Mucosa of descending colon (tissue), 3 donors: ENCODE measurements around the gene CTSZ. TPM values are rescaled to one million over a fixed set of nuclear protein-coding genes. Genes with fewer than 3 reads are reported as not detected.
A peak's percentile ranks its signal among the peaks of the same experiment; 100 is the strongest.

Experiments
- ATAC-seq: fragments of 200-7000 bp; cut with Tn5 transposase; one replicate; pipeline ENCODE4 v1.9.1; 2020; ENCODE audit warnings: mild to moderate bottlenecking, moderate library complexity
- DNase-seq, 3 donors: peaks; one replicate each; pipeline ENCODE4 v3.0.0-alpha.2; 2020
- H3K36me3 ChIP-seq: fragments of 200-600 bp; one replicate; pipeline ENCODE4 v1.8.0; 2021; ENCODE audit warnings: low read depth, mild to moderate bottlenecking
- H3K4me1 ChIP-seq: fragments of 200-600 bp; one replicate; pipeline ENCODE4 v1.8.0; 2021; ENCODE audit warnings: low read depth, mild to moderate bottlenecking
- H3K4me3 ChIP-seq: fragments of 200-600 bp; one replicate; pipeline ENCODE4 v1.8.0; 2021; ENCODE audit warnings: mild to moderate bottlenecking
- H3K9me3 ChIP-seq: fragments of 200-600 bp; one replicate; pipeline ENCODE4 v1.8.0; 2021; ENCODE audit warnings: mild to moderate bottlenecking
- intact Hi-C, 2 donors: fragments of 100-400 bp; cut with DNase I in 1 of 2; cut with micrococcal nuclease in 1 of 2; formaldehyde crosslinking; loops; one replicate each; pipeline versions ENCODE4 v1.11.0 to v1.11.1; 2022; cut with DNase I, micrococcal nuclease
- long read RNA-seq, 2 donors: library from polyadenylated mRNA; unstranded; transcript quantifications; one replicate each; pipeline ENCODE4 v2.0.0, GENCODE V29; 2019 to 2021
- total RNA-seq, 3 donors: library from RNA; stranded (reverse); fragmentation: NEBNext Ultra II Directional in 2 of 3; extraction: Animal tissue kit (Norgen Biotek cat#: 25700) in 2 of 3; gene quantifications; one replicate each; pipeline versions ENCODE4 v1.2.1 to v1.2.4, GENCODE V29; 2021 to 2023
- TF ChIP-seq, protein P1 (sequence below): fragments of 200-600 bp; IDR thresholded peaks from one replicate; pipeline ENCODE4 v1.8.0; 2022; ENCODE audit warnings: antibody characterized with exemption, mild to moderate bottlenecking
- donor health status: DM: no; HTN: no; CAD: no; lungs with moderate emphysema.
- donor health status: DM: no; HTN: no; CAD: no.
- donor health status: DM: no; HTN: yes; CAD: no.

Gene CTSZ
- 100 to 1,000 TPM; 269 to 272 (median 271) TPM for total RNA-seq
- long read RNA-seq, donor 1, partial matches to known transcripts, result 1 of 11 reads
- long read RNA-seq, donor 1, other reads (novel, unspliced or antisense), result 8 of 11 reads
- long read RNA-seq, donor 2, result 0 reads

- TF ChIP-seq, protein P1, sequence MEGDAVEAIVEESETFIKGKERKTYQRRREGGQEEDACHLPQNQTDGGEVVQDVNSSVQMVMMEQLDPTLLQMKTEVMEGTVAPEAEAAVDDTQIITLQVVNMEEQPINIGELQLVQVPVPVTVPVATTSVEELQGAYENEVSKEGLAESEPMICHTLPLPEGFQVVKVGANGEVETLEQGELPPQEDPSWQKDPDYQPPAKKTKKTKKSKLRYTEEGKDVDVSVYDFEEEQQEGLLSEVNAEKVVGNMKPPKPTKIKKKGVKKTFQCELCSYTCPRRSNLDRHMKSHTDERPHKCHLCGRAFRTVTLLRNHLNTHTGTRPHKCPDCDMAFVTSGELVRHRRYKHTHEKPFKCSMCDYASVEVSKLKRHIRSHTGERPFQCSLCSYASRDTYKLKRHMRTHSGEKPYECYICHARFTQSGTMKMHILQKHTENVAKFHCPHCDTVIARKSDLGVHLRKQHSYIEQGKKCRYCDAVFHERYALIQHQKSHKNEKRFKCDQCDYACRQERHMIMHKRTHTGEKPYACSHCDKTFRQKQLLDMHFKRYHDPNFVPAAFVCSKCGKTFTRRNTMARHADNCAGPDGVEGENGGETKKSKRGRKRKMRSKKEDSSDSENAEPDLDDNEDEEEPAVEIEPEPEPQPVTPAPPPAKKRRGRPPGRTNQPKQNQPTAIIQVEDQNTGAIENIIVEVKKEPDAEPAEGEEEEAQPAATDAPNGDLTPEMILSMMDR, result no peak
- Histone ChIP-seq H3K36me3 (no peaks in the 10 kb centered on the region), H3K9me3 (no peaks in the 10 kb centered on the region), H3K4me1 (peaks cover 32% of the 10 kb centered on the region), H3K4me3 (peak within 1 kb of the TSS; percentile 59)
- ATAC-seq, result peak; percentile 81
- intact Hi-C loops, result no loop called here
- peak; percentile 87 to 89 (median 89) for DNase-seq
Observed at GRCh38 chr20:59006864-59007664, at the start of gene CTSZ. Gene CTSZ, minus strand, starts transcription at chr20:59007254. Its CDS starts 126 bp downstream, at chr20:59007128.

DNA sequence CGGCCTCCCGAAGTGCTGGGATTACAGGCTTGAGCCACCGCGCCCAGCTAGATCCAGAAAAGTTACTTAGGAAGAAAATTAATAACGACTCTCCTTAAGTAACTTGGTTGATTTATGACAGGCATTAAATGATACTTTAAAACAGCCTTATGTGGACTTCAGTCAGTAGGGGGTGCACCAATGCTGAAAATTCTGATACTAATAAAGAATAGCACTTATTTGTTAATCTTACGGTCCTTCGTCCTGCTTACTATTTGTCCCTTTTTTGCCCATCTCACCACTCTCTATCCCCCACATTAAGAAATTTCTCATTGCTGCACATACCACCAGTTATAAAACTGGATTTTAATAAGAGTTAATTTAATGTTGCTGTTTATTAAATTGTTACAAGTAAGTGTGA, 48.2 kb upstream of the CTSZ start:
- H3K9me3 ChIP-seq, result no peaks in the 10 kb centered on the region
- ATAC-seq, result no peak

DNA sequence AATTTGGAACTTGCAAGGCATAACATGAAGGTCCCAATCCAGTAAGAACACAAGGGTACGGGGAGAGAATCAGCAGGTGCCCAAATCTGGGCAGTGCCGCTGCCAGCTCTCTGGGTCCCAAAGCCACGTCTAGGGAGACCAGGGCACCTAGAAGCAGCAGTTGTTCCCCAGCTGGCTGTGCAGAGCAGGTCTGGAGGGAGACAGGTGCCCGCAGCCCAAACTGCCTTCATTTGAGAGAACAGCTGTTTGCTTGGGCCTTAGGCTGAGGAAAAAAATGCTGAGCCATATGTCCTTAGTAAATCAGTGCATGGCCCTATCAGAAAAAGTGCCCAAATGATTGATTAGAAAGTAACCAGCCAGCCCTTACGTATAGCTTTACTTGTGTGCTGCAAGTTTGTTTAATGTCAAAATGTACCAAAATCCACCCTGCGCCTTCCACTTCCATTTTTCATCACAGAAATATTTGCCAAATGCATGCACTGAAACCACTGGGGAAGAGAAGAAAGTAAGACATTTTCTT, 44.7 kb upstream of the CTSZ start:
- intact Hi-C loops, result no loop called here
- H3K36me3 ChIP-seq, result no peaks in the 10 kb centered on the region
- TF ChIP-seq, protein P1, result no peak

More for the DNA sequence above, 48.2 kb upstream of the CTSZ start:
- intact Hi-C loops, result no loop called here
- Histone ChIP-seq H3K4me3 (no peak overlapping the region), H3K4me1 (no peaks in the 10 kb centered on the region), H3K36me3 (no peaks in the 10 kb centered on the region)
- peak in 1 of 3 donors; percentile 37 for DNase-seq
- TF ChIP-seq, protein P1, result no peak

DNA sequence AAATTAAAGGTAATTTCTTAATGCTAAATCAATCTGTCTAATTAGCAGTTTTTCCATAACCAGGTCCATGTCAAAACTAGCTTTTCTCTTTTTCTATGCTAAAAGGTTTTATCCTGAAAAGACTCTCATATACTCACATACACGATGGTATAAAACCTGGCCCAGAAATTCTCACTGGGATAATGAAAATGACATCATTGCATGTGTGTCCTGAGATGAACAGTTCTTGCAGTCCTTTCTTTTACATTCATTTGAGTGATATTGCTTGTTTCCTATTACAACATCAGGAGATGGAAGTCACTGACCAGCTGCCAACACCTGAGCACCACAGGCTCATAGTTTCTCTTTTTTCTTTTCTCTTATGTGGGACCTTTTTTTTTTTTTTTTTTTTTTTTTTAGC, 43.4 kb upstream of the CTSZ start:
- peaks cover 14% of the 10 kb centered on the region for H3K4me1 ChIP-seq
- ATAC-seq (no peak), DNase-seq (no peak)
- no peaks in the 10 kb centered on the region for H3K9me3 ChIP-seq
- no peaks in the 10 kb centered on the region for H3K36me3 ChIP-seq
- H3K4me3 ChIP-seq, result no peak overlapping the region
- intact Hi-C loops, result no loop called here
- TF ChIP-seq, protein P1, result no peak

More for the DNA sequence above, 44.7 kb upstream of the CTSZ start:
- no peak for ATAC-seq
- DNase-seq, result no peak
- Histone ChIP-seq H3K9me3 (no peaks in the 10 kb centered on the region), H3K4me3 (no peak overlapping the region), H3K4me1 (peaks cover 14% of the 10 kb centered on the region)

- TF ChIP-seq, protein P1, result no peak
- intact Hi-C loops, result no loop called here
- Histone ChIP-seq H3K4me3 (no peak overlapping the region), H3K36me3 (no peaks in the 10 kb centered on the region), H3K9me3 (no peaks in the 10 kb centered on the region), H3K4me1 (peaks cover 17% of the 10 kb centered on the region)
- DNase-seq (no peak), ATAC-seq (no peak)
Observed at GRCh38 chr20:59048681-59049030, 41.6 kb upstream of the CTSZ start.
